DND-41 (cell line): Measurements from ENCODE around the gene VLDLR.

Source experiments
- EZH2 ChIP-seq: IDR thresholded peaks from 3 replicates; pipeline ENCODE4 v1.6.1; 2012; ENCODE audit warnings: borderline replicate concordance, low read depth, mild to moderate bottlenecking, moderate library complexity, low read length, inconsistent platforms; ENCODE audit not compliant: severe bottlenecking
- TF ChIP-seq, protein P1 (sequence below): IDR thresholded peaks from 2 replicates; pipeline ENCODE4 v1.5.1; 2012; ENCODE audit warnings: borderline replicate concordance, low read length, moderate library complexity, mild to moderate bottlenecking; ENCODE audit not compliant: poor library complexity, severe bottlenecking; ENCODE audit errors: extremely low read depth

DNA sequence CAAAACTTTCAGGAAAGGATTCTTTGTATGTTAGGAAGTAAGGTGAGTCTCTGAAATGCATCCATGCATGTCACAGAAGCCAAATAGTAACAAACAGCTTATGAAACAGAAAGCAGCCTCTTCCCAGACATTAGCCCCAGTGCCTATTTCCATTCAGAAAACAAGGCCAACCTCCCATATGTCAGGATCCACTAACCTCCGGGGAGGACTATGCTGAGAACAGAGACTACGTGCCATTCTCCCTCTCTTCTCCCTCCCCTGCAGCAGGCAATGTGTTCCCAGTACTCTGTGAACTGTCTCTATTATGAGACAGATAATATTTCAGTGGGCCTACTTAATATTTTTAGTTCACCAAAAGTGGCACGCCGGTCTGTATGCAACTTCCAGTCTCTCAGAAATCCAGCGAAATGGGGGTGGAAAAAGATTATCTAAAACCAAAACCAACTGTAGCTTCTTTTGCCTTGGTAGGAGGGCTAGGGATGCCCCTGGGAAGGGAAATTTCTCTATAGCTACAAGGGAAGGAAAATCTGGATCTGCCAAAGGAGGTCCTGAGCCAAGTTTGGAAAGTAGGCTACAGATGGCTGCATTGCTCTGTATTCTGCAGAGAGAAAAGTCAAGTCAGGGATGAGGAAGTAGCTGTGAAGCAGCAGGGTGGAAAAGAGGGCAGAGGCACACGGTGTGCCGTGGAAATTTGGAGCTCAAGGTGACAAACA, 42.0 kb downstream of the VLDLR start:
- TF ChIP-seq, protein P1, sequence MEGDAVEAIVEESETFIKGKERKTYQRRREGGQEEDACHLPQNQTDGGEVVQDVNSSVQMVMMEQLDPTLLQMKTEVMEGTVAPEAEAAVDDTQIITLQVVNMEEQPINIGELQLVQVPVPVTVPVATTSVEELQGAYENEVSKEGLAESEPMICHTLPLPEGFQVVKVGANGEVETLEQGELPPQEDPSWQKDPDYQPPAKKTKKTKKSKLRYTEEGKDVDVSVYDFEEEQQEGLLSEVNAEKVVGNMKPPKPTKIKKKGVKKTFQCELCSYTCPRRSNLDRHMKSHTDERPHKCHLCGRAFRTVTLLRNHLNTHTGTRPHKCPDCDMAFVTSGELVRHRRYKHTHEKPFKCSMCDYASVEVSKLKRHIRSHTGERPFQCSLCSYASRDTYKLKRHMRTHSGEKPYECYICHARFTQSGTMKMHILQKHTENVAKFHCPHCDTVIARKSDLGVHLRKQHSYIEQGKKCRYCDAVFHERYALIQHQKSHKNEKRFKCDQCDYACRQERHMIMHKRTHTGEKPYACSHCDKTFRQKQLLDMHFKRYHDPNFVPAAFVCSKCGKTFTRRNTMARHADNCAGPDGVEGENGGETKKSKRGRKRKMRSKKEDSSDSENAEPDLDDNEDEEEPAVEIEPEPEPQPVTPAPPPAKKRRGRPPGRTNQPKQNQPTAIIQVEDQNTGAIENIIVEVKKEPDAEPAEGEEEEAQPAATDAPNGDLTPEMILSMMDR = no peak
- TF ChIP-seq EZH2 = no peak
